Measurements from ENCODE around the gene NONO.

DNA sequence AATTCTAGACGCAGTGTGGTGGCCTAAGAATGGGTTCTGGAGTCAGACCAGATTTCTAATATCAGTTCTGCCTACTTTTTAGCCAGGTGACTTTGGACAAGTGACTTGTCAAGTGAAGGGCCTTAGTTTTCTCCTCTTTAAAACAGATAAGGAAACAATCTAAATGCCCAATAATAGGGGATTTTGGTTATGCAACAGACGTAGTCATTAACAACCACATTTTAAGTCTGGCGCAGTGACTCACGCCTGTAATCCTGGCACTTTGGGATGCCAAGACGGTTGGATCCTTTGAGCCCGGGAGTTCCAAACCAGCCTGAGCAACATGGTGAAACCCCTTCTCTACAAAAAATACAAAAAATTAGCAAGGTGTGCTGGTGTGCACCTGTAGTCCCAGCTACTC lies 27.4 kb upstream of the NONO start:
- no peak for TF ChIP-seq EZH2 (IDR thresholded peaks at IDR 0.05)
- no peak for TF ChIP-seq POLR2AphosphoS5 (IDR thresholded peaks at IDR 0.05; ENCODE audit: borderline replicate concordance, low read depth, low read length)

All from SK-N-MC (cell line).